ENCODE measurements around the gene BBS9.

Gene BBS9

GRCh38 chr7:33185786-33186185 lies 56.4 kb downstream of the BBS9 start:
- Histone ChIP-seq H3K4me2 (ENCODE audit: low read depth, low read length) (no peak overlapping the region), H3K9me2 (replicated peaks; ENCODE audit: insufficient read depth, low read length) (no peaks in the 10 kb centered on the region), H2AFZ (ENCODE audit: low read length) (no peak overlapping the region), H3K27me3 (replicated peaks; ENCODE audit: insufficient read depth, low read length) (no peaks in the 10 kb centered on the region), H4K20me1 (ENCODE audit: insufficient read depth, low read length) (no peaks in the 10 kb centered on the region), H3K4me1 (ENCODE audit: low read length) (peaks cover 3% of the 10 kb centered on the region), H3K36me3 (replicated peaks; ENCODE audit: insufficient read depth, low read length) (no peaks in the 10 kb centered on the region), H3K9ac (ENCODE audit: low read length) (no peak overlapping the region), H3K9me3 (replicated peaks; ENCODE audit: insufficient read depth, low read length) (no peaks in the 10 kb centered on the region), H3K79me2 (ENCODE audit: low read length) (no peaks in the 10 kb centered on the region), H3K4me3 (ENCODE audit: low read length) (no peak overlapping the region), H3F3A (ENCODE audit: insufficient read depth, low read length) (no peaks in the 10 kb centered on the region; the same call in 1 of the 2 replicates), H3K27ac (ENCODE audit: low read length) (no peak overlapping the region)
- peak; percentile 45 for DNase-seq
- peak; percentile 70 for TF ChIP-seq CTCF (IDR thresholded peaks at IDR 0.05; ENCODE audit: low read length)
- no peak for TF ChIP-seq EZH2 (optimal IDR thresholded peaks at IDR 0.05; ENCODE audit: low read depth, low read length)
- no peak for TF ChIP-seq EZH2phosphoT487 (IDR thresholded peaks at IDR 0.05; ENCODE audit: low read length)

GRCh38 chr7:33186192-33186591 lies 56.8 kb downstream of the BBS9 start:
- no peaks in the 10 kb centered on the region for H3K36me3 ChIP-seq (replicated peaks; ENCODE audit: insufficient read depth, low read length)
- no peak overlapping the region for H3K4me2 ChIP-seq (ENCODE audit: low read depth, low read length)
- no peaks in the 10 kb centered on the region; the same call in 1 of the 2 replicates for H3F3A ChIP-seq (ENCODE audit: insufficient read depth, low read length)
- H3K9me3 ChIP-seq (replicated peaks; ENCODE audit: insufficient read depth, low read length): no peaks in the 10 kb centered on the region
- H3K27me3 ChIP-seq (replicated peaks; ENCODE audit: insufficient read depth, low read length): no peaks in the 10 kb centered on the region
- no peak overlapping the region for H3K9ac ChIP-seq (ENCODE audit: low read length)
- H3K79me2 ChIP-seq (ENCODE audit: low read length): no peaks in the 10 kb centered on the region
- H3K4me1 ChIP-seq (ENCODE audit: low read length): peaks cover 7% of the 10 kb centered on the region
- H3K9me2 ChIP-seq (replicated peaks; ENCODE audit: insufficient read depth, low read length): no peaks in the 10 kb centered on the region
- no peak overlapping the region for H2AFZ ChIP-seq (ENCODE audit: low read length)
- TF ChIP-seq EZH2 (optimal IDR thresholded peaks at IDR 0.05; ENCODE audit: low read depth, low read length) (no peak), EZH2phosphoT487 (IDR thresholded peaks at IDR 0.05; ENCODE audit: low read length) (no peak)
- H4K20me1 ChIP-seq (ENCODE audit: insufficient read depth, low read length): no peaks in the 10 kb centered on the region
- H3K4me3 ChIP-seq (ENCODE audit: low read length): no peak overlapping the region
- DNase-seq: no peak
- no peak overlapping the region for H3K27ac ChIP-seq (ENCODE audit: low read length)

- peak overlapping the region; percentile 83 for H3K4me2 ChIP-seq (ENCODE audit: low read depth, low read length)
Measured at GRCh38 chr7:33190688-33191304, 61.4 kb downstream of the BBS9 start.

More at GRCh38 chr7:33190688-33191304, 61.4 kb downstream of the BBS9 start:
- H3K4me3 ChIP-seq (ENCODE audit: low read length): peak overlapping the region; percentile 43
- peaks cover 13% of the 10 kb centered on the region for H3K4me1 ChIP-seq (ENCODE audit: low read length)
- H3K27me3 ChIP-seq (replicated peaks; ENCODE audit: insufficient read depth, low read length): no peaks in the 10 kb centered on the region
- no peaks in the 10 kb centered on the region for H3K36me3 ChIP-seq (replicated peaks; ENCODE audit: insufficient read depth, low read length)
- peak; percentile 24 for DNase-seq
- H3K79me2 ChIP-seq (ENCODE audit: low read length): no peaks in the 10 kb centered on the region
- H2AFZ ChIP-seq (ENCODE audit: low read length): peak overlapping the region; percentile 67
- no peaks in the 10 kb centered on the region for H3K9me2 ChIP-seq (replicated peaks; ENCODE audit: insufficient read depth, low read length)
- H4K20me1 ChIP-seq (ENCODE audit: insufficient read depth, low read length): no peaks in the 10 kb centered on the region
- peak overlapping the region; percentile 21; the same call in 1 of the 2 replicates for H3K9ac ChIP-seq (ENCODE audit: low read length)
- no peaks in the 10 kb centered on the region for H3K9me3 ChIP-seq (replicated peaks; ENCODE audit: insufficient read depth, low read length)
- H3K27ac ChIP-seq (ENCODE audit: low read length): peak overlapping the region; percentile 12; the same call in 1 of the 2 replicates
- TF ChIP-seq EZH2phosphoT487 (IDR thresholded peaks at IDR 0.05; ENCODE audit: low read length) (no peak), CTCF (IDR thresholded peaks at IDR 0.05; ENCODE audit: low read length) (no peak), EZH2 (optimal IDR thresholded peaks at IDR 0.05; ENCODE audit: low read depth, low read length) (no peak)
- H3F3A ChIP-seq (ENCODE audit: insufficient read depth, low read length): no peaks in the 10 kb centered on the region; the same call in 1 of the 2 replicates
